NCI-H510A (cell line): ENCODE data around the gene CPT1B.
"Not testable (repeated sequence)": the region's sequence is repeated elsewhere in the genome, so short reads cannot be mapped to it uniquely, and the experiment has no call there.

ENCODE experiments used
- DNase-seq: peaks from one replicate; lab custom pipeline; 2025; lab: John Stamatoyannopoulos, UW

Gene CPT1B

DNA sequence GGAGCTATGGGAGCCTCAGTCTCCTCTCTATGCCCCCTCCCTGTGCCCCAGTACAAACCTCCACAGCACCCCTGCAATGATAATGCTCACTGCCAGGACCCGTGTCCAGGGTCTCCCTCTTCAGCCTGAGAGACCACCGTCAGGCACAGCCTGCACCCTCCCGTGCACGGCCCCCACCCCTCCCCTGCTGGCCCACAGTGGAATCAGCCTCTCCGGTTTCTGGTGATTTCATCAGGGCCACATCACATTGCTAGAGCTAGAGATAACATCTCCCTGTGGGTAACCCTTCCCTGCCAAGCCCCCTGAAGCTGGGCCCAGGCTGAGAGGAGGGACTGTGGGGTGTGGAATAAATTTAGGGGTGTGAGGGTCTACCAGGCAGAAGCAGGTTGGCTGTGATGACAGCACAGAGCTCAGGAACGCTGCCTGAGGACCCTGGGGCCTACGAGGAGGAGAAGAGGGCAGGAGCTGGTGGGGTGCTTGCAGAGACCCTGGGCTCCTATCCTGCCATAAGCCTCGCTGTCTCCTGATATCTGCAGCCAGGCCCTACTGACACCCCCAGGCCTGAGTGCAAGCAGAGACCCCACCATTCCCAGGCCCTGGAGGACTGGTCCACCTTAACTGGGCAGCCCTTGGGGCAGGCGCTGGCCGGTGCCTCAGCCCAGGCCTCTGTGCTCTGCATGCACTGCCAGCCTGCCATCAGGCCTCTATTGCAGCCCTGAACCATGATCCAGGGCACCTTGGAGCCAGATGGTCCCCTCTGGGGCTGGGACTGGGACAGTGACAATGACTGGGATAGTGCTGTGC lies 32.5 kb downstream of the CPT1B start, which contains the start of gene KLHDC7B:
Gene KLHDC7B (plus strand): TSS at position 378 of the 804 bp plus-strand sequence. CDS start 345 bp downstream, at position 723.
- DNase-seq: no peak

DNA sequence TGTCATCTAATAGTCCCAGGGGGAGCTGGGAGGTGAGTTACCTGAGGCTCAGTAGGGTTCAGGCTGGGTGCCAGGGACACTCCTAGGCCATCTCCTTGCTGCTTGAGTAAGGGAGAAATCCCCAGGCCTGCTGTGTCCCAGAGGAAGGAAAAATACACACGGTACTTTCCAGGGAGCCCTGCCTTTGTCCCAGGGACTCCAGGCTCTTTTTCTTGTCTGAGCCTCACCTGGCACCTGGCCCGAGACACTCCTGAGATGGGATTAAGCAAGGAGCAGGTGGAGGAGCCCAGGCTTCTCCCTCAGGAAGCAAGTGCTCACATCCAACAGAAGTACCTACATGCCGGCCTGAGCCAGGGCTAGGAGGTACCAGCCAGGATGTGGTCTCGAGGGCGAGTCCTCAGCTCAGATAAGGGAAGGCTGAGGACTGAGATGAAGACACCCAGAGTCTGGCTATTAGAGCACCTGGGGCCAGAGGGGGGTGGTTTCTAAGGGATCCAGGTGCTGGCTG lies 33.4 kb downstream of the CPT1B start:
- no peak for DNase-seq

DNA sequence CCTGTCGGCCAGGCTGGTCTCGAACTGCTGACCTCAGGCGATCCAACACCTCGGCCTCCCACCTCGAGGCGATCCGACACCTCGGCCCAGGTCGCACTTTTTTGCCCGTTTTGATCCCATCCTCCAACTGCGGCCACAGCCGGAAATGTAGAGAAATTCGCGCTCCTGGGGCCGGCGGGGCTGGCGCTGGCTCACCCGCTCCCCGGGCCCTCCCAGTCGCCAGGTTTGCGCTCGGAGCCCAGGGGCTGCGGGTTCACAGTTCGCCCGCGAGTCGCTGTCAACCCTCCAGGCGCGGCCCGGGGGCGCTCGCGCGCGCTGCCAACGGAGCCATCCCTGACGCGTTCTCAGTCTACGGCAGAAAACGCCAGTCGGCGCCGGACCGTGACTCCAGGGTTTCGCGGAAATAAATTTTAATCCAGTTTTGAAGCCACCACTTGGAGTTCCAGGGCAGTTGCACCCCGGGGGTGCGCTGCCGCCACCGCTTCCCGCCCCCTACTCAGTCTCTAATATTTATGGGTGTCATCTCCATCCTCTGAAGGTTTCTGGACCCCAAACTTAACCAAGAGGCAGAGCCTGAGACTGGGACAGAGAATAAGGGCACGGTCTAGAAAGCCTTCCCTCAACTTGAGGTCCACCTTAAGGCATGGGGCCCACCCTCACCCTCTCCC lies 34.0 kb downstream of the CPT1B start:
- peak; percentile 52 for DNase-seq

DNA sequence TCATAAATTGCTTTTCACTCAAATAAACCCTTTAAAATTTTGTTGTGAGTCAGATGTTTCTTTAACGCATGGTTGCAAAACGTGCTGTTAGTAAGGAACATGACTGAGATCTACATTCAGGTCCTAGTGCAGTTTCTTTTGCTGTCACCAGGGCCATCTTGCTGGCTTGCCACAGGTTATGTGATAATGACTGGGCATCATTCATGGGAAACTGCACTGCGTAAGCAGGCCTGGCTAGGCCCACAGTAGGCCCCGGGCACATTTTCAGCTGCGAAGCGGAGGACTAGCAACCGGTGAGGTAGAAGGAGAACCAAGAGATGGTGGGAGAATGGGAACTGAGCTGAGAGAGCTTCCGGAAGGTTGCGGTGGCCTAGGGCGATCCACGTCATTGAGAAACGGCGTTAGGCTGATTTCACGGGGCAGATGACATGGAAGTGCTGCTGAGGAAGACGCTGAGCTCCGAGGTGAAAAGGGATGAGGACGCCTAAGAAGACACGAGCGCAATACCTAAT lies 35.8 kb downstream of the CPT1B start:
- DNase-seq: no peak

DNA sequence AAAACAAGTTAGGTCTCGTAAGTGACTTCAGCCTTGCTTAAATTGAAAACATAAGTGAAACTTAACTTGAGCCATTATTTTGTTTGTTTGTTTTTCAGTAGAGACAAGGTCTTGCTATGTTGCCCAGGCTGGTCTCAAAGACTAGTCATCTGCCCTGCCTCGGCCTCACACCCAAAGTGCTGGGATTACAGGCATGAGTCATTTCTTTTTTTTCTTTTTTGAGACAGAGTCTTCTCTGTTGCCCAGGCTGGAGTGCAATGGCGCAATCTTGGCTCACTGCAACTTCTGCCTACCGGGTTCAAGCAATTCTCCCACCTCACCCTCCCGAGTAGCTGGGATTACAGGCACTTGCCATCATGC lies 36.6 kb downstream of the CPT1B start:
- not testable (repeated sequence) for DNase-seq

DNA sequence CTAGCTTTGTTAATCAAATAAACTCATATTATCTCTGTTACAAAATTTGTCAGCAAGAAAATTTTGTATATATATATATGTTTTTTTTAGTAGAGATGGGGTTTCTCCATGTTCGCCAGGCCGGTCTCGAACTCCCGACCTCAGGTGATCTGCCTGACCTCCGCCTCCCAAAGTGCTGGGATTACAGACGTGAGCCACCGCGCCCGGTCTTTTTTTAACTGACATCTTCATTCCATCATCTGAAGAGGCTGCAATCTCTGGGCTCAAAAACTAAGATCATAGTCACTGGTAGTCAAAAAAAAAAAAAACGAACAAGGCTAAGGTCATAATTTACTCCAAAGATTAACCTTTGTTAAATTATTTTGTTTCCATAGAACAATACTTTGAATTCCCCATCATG lies 37.8 kb downstream of the CPT1B start:
- no peak for DNase-seq

DNA sequence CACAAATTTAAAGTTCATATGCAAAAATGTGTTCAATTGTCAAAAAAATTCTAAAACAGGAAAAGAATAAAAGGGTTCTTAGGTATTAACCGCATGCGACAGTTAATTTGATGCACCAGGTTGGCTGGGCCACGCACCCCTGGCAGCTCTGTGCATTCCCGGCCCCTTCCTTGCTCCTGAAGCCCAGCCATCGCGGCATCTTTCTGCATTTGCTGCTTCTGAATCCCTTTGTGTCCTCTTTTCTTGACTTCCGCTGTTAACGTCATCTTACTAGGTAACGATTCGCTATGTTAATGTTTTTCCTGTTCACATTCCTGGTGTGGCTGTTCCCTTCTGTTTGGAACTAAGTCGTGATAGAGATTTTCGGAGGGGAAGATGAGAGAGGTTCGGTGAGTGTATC lies 40.5 kb downstream of the CPT1B start:
- no peak for DNase-seq

DNA sequence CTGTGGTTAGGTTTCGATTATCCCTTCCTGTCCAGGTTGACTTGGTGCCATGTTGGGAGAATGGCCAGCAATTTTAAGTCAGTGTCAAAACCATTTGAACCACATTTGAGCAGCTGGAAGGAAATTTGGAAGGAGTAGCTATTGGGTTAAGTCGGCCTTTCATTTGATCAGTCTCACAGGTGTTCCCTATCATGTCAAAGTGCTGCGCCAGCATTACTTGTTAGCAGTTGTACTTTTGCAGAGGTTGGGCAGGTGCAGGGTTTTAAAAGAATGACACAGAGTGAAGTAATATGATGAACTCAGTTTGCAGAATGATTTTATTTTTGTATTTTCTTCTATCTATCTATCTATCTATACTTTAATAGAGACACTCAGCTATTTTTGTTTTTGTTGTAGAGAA lies 42.0 kb downstream of the CPT1B start:
- DNase-seq: no peak

DNA sequence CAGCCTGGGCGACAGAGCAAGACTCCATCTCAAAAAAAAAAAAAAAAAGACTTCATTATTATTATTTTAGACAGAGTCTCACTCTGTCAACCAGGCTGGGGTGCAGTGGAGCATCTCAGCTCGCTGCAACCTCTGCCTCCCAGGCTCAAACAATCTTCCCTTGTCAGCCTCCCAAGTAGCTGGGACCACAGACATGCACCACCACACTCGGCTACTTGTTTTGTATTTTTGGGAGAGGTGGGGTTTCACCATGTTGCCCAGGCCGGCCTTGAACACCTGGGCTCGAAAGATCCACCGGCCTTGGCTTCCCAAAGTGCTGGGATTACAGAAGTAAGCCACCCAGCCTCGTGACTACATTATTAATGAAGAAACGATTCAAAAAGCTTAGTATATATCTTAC lies 43.1 kb downstream of the CPT1B start:
- DNase-seq: no peak

DNA sequence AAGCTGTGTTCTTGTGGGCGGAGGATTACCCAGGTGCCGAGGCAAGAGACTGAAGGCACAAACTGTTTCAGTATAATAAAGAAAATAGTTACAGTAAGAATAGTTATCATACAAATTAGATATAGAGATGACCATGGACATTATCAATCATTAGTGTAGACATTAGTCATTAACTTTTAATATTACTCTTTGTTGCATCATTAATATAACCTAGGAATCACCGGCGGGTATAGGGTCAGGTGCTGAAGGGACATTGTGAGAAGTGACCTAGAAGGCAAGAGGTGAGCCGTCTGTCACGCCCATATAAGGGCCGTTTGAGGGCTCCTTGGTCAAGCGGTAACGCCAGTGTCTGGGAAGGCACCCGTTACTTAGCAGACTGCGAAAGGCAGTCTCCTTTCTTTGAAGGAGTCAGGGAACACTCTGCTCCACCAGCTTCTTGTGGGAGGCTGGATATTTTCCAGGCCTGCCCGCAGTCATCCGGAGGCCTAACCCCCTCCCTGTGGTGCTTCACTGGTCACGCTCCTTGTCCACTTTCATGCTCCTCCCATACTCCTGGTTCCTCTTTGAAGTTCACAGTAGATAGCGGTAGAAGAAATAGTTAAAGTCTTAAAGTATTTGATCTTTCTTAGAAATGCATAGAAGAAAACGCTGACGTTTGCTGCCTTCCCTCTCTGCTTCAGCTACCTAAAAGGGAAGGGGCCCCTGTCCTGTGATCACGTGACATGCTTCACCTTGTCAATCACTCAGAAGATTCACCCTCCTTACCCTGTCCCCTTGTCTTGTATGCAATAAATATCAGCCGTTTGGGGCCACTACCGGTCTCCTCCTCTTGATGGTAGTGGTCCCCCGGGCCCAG lies 44.1 kb downstream of the CPT1B start:
- not testable (repeated sequence) for DNase-seq

DNA sequence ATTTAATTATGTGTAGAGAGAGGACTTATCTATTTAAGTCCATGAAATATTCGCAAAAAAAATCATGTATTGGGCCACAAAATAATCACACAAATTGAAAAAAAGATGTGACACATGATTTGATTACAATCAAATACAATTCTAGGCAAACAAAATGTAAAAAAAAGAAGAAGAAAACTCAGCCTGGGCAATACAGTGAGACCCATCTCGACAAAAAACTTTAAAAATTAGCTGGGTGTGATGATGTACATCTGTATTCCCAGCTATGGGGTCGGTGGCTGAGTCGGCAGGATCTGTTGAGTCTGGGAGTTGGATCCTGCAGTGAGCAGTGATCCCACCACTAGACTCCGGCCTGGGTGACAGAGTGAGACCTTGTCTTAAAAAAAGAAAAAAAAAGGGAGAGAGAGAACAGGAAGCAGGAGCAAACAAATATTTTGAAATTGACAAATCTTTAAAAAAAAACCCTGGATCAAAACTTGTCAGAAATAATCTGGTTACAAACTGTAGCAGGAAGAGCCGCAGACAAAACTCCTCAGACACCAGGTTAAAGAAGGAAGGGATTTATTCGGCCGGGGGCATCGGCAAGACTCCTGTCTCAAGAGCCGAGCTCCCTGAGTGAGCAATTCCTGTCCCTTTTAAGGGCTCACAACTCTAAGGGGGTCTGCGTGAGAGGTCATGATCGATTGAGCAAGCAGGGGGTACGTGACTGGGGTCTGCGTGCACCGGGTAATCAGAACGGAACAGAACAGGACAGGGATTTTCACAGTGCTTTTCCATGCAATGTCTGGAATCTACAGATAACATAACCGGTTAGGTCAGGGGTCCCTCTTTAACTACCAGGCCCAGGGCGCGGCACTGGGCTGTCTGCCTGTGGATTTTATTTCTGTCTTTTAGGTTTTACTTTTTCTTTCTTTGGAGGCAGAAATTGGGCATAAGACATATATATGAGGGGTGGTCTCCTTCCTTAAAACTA lies 45.1 kb downstream of the CPT1B start:
- DNase-seq: no peak

DNA sequence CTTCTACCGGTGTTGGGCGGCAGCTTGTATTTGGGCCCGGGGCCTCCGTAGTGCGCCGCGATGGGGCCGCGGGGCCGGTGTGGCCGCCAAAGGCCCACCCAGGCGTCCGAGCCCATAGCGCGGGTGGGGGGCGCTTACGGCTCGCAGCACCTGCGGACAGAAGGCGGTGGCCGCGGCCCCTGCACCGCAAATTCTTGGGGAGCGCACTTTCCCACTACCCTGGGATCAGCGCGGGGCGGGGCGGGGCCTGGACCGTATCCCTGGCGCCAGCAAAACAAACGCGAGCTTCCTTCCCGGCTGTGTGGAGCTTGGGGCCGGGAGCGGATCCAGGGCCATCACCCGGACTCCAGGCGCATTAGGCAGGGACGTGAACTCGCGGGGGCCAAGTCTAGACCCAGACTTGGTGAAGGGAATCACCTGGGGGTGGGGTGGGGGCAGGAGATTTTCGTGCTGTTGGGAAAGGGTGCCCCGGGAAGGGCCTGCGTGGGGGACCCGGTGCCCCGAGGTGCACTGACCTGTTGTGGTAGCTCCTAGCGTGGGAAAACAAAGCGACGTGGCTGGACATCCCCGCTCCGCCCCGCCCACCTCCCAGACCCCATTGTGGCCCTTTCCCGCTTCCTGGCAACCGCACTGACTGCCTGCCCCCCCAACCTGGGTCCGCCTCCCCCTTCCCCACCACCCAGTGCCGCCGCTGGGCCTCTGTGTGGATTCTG lies 46.1 kb downstream of the CPT1B start:
- DNase-seq: no peak

DNA sequence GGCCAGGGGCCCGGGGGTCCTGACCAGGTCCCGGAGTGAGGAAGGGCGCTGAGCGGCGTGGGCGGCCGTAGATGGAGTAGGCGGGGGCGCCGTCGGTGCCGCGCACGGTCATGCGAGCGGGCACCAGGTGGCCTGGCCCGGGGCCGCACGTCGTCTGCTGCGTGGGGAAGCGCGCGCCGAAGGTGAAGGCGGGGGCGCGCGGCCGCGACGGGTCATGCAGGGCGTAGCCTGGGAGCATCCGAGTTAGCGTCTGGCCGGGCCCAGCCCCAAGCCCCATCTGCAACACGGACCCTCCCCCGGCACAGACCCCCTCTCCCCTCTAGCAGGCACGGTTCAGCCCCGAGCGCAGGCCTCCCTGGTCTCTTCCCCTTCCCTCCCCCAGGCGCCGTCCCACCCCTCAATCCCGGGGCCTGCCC lies 46.7 kb downstream of the CPT1B start:
- no peak for DNase-seq

DNA sequence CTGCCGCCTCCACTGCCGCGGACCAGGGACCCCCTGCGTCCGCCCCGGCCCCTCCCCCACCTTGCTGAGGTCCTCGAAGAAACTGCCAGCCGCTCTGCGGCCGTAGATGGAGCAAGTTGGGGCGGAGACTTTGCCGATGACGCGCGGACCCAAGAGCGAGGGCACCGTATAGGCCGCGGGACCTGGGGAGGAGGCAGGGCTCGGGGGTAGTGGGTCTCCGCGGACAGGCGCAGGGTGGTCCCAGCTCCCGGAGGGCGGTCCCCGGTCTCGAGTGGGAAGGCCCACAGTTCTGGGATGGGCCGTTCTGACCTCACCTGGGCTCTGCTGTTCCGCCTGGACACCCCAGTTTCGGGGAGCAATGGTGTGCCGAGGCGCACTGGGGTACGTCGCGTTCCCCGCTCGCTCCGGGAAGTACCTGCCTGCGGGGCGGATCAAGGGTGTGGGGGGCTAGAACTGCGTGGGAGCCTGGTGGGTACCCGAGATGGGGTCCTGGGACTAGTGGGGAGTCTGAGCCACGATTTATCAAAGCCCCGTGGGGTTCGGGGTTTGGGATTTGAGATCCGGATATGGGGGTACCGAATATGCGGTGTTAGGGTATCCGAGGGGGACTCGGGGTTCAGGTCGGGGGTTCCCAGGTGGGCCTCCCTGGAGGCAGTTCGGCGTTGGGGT lies 47.2 kb downstream of the CPT1B start:
- peak; percentile 42 for DNase-seq

DNA sequence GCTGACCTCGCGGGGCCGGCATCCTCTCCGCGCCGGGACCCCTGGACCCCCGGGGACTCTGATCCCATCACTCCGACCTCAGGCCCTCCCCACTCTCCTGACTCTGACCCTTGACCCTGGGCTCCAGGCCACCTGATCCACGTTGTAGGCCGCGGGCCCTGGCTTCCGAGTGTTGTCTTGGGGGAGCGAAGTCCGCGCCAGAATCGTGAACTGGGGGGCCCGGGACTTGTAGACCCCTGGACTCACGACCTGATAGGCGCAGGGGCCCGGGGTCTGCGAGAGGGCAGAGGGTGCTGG lies 47.7 kb downstream of the CPT1B start:
- DNase-seq: no peak

DNA sequence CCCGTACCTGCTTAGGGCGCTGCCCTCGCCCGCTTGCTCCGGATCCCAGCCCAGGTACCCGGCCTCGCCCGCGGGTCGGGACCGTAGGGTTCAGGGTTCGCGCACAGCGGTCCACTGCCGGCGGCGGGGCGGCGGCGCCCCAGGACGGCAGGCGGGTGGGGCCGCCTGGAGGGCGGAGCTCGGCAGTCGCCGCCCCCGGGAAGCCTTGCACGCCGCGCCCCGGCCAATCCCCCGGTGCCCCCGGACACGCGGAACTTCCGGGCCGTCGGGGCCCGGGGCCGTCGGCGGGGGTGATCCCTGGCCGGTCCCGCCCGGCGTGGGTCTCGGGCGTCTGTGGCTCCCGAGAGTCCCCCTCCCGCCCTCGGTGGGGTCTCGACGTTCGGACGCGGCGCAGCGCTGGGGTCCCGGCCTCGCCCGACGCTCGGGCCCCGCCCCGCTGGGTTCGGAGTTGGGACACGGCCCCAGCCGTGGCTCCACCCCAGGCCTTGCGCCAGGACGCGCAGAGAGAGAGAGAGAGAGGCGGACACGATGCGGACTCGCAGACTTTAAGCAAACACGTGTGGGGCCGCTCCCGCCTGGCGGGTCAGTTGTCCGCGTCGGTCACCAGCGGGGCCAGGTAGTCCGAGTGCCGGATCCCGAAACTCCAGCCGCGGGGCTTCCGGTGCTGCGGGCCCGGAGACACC lies 48.2 kb downstream of the CPT1B start, which contains the start of gene TYMP:
Gene TYMP (minus strand): TSS at position 116 of the 683 bp plus-strand sequence. CDS start 303 bp downstream, outside the sequence.
- DNase-seq: no peak

DNA sequence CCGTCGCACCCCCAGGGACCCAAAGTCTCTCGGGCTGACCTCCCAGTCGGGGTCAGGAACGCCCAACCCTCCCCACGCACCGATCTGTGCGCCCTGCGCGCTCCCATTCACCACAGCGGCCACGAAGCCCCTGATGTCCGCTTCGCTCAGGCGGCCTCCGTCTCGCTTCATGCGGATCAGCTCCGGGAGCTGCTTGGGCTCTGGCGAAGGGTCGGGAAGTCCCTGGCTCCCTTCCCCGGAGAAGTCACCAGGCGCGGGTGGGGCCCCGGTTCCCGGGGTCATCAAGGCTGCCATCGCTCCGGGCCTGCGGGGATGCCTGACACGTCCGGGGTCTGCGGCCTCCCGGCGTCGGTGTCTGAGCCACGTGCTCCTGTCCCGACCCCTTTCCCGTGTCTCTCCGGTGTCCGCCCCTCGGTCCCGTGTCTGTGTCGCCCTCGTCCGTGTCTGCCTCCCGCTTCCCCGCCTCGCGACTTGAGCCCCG lies 48.8 kb downstream of the CPT1B start:
- DNase-seq: no peak

DNA sequence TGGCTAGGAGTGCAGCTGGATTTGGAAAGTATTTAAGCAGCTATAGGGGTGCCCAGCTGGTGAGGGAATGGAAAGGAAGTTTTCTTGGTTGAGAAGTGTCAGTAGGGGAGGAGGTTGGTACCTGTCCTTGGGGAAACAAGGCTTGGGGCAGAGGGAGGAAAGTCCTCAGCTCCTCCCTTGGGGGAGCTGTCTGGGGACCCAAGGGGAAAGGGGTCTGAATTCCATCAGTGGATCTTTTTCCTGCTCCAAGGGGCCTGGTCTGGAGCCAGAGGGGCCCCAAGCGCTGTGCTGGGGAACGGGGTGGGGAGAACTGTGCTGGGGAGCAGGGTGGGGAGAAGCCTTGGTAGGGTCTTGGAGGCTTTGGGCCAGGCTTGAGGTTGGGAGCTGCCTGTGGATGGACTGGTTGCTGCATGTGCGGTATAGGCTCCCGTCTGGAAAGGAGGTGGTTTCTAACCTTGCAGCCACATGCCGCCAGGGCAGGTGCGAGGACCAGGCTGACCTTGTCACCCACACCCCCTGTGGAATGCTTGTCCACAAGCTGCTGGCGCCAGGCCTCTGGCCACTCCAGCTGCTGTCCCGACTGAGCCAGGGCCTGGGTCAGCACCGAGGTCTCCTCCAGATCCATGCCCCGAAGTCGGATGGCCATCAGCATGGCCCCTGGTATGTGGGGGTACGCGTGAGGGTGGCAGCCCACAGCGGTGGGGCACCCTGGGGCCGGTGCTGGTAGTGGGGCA lies 49.4 kb downstream of the CPT1B start:
- DNase-seq: no peak
